Gastrocnemius medialis (tissue), 4 donors: Measurements from ENCODE around the gene CSHL1.

Experiments used
- POLR2A ChIP-seq, 2 donors: fragments of 450-650 bp; IDR thresholded peaks; one replicate each; pipeline ENCODE4 v1.6.1; 2017; ENCODE audit warnings: antibody characterized with exemption in 2 of 2, mild to moderate bottlenecking in 2 of 2, moderate library complexity in 2 of 2
- TF ChIP-seq, protein P1 (sequence below), 5 experiments: fragments of 450-650 bp in 3 of 5; fragments of 200-600 bp in 2 of 5; sonication (generic) in 2 of 5; IDR thresholded peaks in 4 of 5; conservative IDR thresholded peaks in 1 of 5; 1 replicate in 4 of 5; 2 replicates in 1 of 5; pipeline ENCODE4 v1.5.1; 2016 to 2019; ENCODE audit warnings: antibody characterized with exemption in 5 of 5, mild to moderate bottlenecking in 3 of 5, moderate library complexity in 3 of 5

DNA sequence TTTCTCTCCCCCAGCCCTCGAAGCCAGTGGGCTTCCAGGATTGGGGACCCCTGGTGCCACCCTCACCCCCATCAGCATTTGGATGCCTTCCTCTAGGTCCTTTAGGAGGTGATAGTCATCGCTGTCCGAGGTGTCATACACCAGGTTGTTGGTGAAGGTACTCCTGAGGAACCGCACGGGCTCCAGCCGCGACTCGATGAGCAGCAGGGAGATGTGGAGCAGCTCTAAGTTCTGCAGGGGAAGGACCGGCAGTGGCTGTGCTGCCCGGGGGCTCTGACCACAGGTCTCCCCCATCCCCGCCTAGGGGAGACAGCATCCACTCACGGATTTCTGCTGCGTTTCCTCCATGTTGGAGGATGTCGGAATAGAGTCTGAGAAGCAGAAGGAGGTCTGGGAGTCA is 962 bp downstream of the CSHL1 start:
- TF ChIP-seq, protein P1, sequence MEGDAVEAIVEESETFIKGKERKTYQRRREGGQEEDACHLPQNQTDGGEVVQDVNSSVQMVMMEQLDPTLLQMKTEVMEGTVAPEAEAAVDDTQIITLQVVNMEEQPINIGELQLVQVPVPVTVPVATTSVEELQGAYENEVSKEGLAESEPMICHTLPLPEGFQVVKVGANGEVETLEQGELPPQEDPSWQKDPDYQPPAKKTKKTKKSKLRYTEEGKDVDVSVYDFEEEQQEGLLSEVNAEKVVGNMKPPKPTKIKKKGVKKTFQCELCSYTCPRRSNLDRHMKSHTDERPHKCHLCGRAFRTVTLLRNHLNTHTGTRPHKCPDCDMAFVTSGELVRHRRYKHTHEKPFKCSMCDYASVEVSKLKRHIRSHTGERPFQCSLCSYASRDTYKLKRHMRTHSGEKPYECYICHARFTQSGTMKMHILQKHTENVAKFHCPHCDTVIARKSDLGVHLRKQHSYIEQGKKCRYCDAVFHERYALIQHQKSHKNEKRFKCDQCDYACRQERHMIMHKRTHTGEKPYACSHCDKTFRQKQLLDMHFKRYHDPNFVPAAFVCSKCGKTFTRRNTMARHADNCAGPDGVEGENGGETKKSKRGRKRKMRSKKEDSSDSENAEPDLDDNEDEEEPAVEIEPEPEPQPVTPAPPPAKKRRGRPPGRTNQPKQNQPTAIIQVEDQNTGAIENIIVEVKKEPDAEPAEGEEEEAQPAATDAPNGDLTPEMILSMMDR (IDR thresholded peaks at IDR 0.05 in 4 of 5, conservative IDR thresholded peaks at IDR 0.05 in 1 of 5), result no peak
- TF ChIP-seq POLR2A (IDR thresholded peaks at IDR 0.05), result no peak
